Uterus (tissue), 2 donors: ENCODE data around the gene HTRA1.

Experiments used
- POLR2A ChIP-seq, 2 donors: fragments of 450-650 bp; IDR thresholded peaks; one replicate each; pipeline ENCODE4 v1.6.1; 2016; ENCODE audit warnings: antibody characterized with exemption in 2 of 2, mild to moderate bottlenecking in 1 of 2, moderate library complexity in 1 of 2
- TF ChIP-seq, protein P1 (sequence below), 4 experiments: fragments of 200-600 bp in 2 of 4; fragments of 450-650 bp in 2 of 4; sonication (generic) in 2 of 4; IDR thresholded peaks; one replicate each; pipeline ENCODE4 v1.5.1; 2016 to 2019; ENCODE audit warnings: antibody characterized with exemption in 4 of 4, mild to moderate bottlenecking in 2 of 4, moderate library complexity in 1 of 4

DNA sequence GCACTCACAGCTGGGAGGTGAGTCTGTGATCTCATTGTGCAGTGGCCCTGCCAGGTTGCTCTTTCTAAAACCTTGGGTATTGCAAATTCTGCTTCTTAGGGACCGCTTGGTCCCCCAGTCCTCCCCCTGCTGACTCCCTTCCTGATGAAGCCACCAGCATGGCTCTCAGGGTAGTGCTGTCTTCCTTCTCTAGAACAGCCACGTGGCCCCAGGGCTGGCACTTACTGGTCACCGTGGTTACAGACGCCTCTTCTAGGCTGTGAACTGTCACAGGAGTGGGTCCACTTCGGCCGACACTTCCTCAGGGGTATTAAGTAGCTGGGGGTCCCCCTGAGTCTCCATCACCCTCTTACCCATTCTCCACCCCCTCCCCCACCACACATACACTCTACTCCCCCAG is 2.7 kb upstream of the HTRA1 start:
- TF ChIP-seq, protein P1, sequence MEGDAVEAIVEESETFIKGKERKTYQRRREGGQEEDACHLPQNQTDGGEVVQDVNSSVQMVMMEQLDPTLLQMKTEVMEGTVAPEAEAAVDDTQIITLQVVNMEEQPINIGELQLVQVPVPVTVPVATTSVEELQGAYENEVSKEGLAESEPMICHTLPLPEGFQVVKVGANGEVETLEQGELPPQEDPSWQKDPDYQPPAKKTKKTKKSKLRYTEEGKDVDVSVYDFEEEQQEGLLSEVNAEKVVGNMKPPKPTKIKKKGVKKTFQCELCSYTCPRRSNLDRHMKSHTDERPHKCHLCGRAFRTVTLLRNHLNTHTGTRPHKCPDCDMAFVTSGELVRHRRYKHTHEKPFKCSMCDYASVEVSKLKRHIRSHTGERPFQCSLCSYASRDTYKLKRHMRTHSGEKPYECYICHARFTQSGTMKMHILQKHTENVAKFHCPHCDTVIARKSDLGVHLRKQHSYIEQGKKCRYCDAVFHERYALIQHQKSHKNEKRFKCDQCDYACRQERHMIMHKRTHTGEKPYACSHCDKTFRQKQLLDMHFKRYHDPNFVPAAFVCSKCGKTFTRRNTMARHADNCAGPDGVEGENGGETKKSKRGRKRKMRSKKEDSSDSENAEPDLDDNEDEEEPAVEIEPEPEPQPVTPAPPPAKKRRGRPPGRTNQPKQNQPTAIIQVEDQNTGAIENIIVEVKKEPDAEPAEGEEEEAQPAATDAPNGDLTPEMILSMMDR (IDR thresholded peaks at IDR 0.05), result no peak
- TF ChIP-seq POLR2A (IDR thresholded peaks at IDR 0.05), result no peak
